GM12878 (cell line): ENCODE measurements around the gene MEN1. TPM values are rescaled to one million over a fixed set of nuclear protein-coding genes. Genes with fewer than 3 reads are reported as not detected.

Experiments
- ATAC-seq: fragments of 200-7000 bp; cut with Tn5 transposase; 3 replicates; pipeline ENCODE4 v1.9.1; 2020; ENCODE audit warnings: mild to moderate bottlenecking, moderate library complexity
- BruUV-seq: library from RNA; stranded (reverse); fragments of 400-500 nt; replicated peaks from 2 replicates; lab custom pipeline; 2021; lab: Mats Ljungman, UMichigan
- CTCF ChIA-PET: fragments of 300-600 bp; sonication (Branson Sonifier 250); formaldehyde crosslinking; extraction: SDS; loops from one replicate; lab custom pipeline; 2021; ENCODE audit warnings: inconsistent platforms; lab: Yijun Ruan, JAX
- POLR2A ChIA-PET: fragments of 350-600 bp; formaldehyde crosslinking; extraction: SDS; loops from one replicate; lab custom pipeline; 2021; ENCODE audit warnings: inconsistent platforms; lab: Charles Lee
- RAD21 ChIA-PET: fragments of 300-600 bp; sonication (Branson Sonifier 250); formaldehyde crosslinking; loops from one replicate; lab custom pipeline; 2023; ENCODE audit warnings: antibody characterized with exemption; ENCODE audit not compliant: unreplicated experiment; lab: Charles Lee
- SMC1A ChIA-PET: fragments of 300-600 bp; sonication (Branson Sonifier 250); formaldehyde crosslinking; loops from one replicate; lab custom pipeline; 2023; ENCODE audit not compliant: unreplicated experiment, uncharacterized antibody; lab: Charles Lee
- DNase-seq: peaks from one replicate; pipeline ENCODE4 v3.0.0-alpha.2; 2011; ENCODE audit warnings: low read depth, low spot score
- FAIRE-seq: peaks from 3 replicates; lab custom pipeline; 2011; peaks lifted over from hg19 to GRCh38; lab: Jason Lieb, UNC
- H2AFZ ChIP-seq: 2 replicates; pipeline ENCODE4 v1.6.0; 2011; ENCODE audit warnings: low read depth, low read length, control low read depth; ENCODE audit not compliant: control insufficient read depth
- H3K27ac ChIP-seq: 2 replicates; pipeline ENCODE4 v1.5.1; 2011; ENCODE audit warnings: control low read depth; ENCODE audit not compliant: control insufficient read depth, insufficient read depth
- H3K27me3 ChIP-seq, 2 experiments: replicated peaks in 1 of 2; 2 replicates each; pipeline versions ENCODE4 v1.6.0 to v1.6.1; 2011; ENCODE audit warnings: low read length in 1 of 2; ENCODE audit not compliant: control insufficient read depth in 2 of 2, insufficient read depth in 2 of 2
- H3K36me3 ChIP-seq, 2 experiments: 2 replicates each; pipeline ENCODE4 v1.5.1; 2011; ENCODE audit warnings: low read length in 1 of 2; ENCODE audit not compliant: control insufficient read depth in 2 of 2, insufficient read depth in 2 of 2
- H3K4me1 ChIP-seq: 2 replicates; pipeline ENCODE4 v1.6.1; 2011; ENCODE audit warnings: mild to moderate bottlenecking, low read length, moderate library complexity, mixed read lengths; ENCODE audit not compliant: control insufficient read depth, insufficient read depth
- H3K4me2 ChIP-seq: 2 replicates; pipeline ENCODE4 v1.6.0; 2011; ENCODE audit warnings: control low read depth; ENCODE audit not compliant: control insufficient read depth, insufficient read depth
- H3K4me3 ChIP-seq: fragments of 200-600 bp; sonication (generic); 2 replicates; pipeline ENCODE4 v1.5.1; 2016
- H3K79me2 ChIP-seq: 2 replicates; pipeline ENCODE4 v1.6.0; 2011; ENCODE audit warnings: low read length; ENCODE audit not compliant: control insufficient read depth, insufficient read depth
- H3K9ac ChIP-seq: 2 replicates; pipeline ENCODE4 v1.8.0; 2011; ENCODE audit warnings: low read length, control low read depth, mixed read lengths; ENCODE audit not compliant: control insufficient read depth, insufficient read depth
- H3K9me3 ChIP-seq: replicated peaks from 3 replicates; pipeline ENCODE4 v1.5.1; 2011; ENCODE audit warnings: mild to moderate bottlenecking, low read length; ENCODE audit not compliant: control insufficient read depth, insufficient read depth
- H4K20me1 ChIP-seq: 2 replicates; pipeline ENCODE4 v1.6.0; 2011; ENCODE audit not compliant: control insufficient read depth, insufficient read depth
- BCL11A ChIP-seq: IDR thresholded peaks from 2 replicates; pipeline ENCODE4 v1.6.1; 2011; ENCODE audit warnings: low read depth, low read length
- BMI1 ChIP-seq: fragments of 450-650 bp; IDR thresholded peaks from 2 replicates; pipeline ENCODE4 v1.6.1; 2016; ENCODE audit warnings: mild to moderate bottlenecking, moderate library complexity, borderline replicate concordance
- CBFB ChIP-seq: IDR thresholded peaks from 2 replicates; pipeline ENCODE4 v1.6.1; 2016; ENCODE audit warnings: antibody characterized with exemption, low read depth
- MTA2 ChIP-seq: fragments of 450-650 bp; IDR thresholded peaks from 2 replicates; pipeline ENCODE4 v1.6.1; 2016; ENCODE audit warnings: low read depth, mild to moderate bottlenecking, moderate library complexity
- PML ChIP-seq: IDR thresholded peaks from 2 replicates; pipeline ENCODE4 v1.6.1; 2012; ENCODE audit warnings: low read length, inconsistent platforms
- POLR2A ChIP-seq: IDR thresholded peaks from 2 replicates; pipeline ENCODE4 v1.6.1; 2011; ENCODE audit warnings: low read depth, mild to moderate bottlenecking, low read length
- SMAD1 ChIP-seq: fragments of 450-650 bp; IDR thresholded peaks from 2 replicates; pipeline ENCODE4 v1.6.1; 2018; ENCODE audit warnings: mild to moderate bottlenecking, low read depth; ENCODE audit not compliant: partially characterized antibody
- SMAD5 ChIP-seq: IDR thresholded peaks from 2 replicates; pipeline ENCODE4 v1.6.1; 2016; ENCODE audit warnings: antibody characterized with exemption, low read depth
- SPI1 ChIP-seq: IDR thresholded peaks from 2 replicates; pipeline ENCODE4 v1.6.1; 2011; ENCODE audit warnings: low read depth, mild to moderate bottlenecking, low read length, moderate library complexity, borderline replicate concordance; ENCODE audit not compliant: insufficient read depth
- STAT1 ChIP-seq: fragments of 450-650 bp; conservative IDR thresholded peaks from 2 replicates; pipeline ENCODE4 v1.6.1; 2014; ENCODE audit warnings: antibody characterized with exemption, mild to moderate bottlenecking
- STAT3 ChIP-seq: IDR thresholded peaks from 2 replicates; pipeline ENCODE4 v1.6.1; 2011; ENCODE audit warnings: low read depth, low read length, improper control_type of control experiment
- ZBED1 ChIP-seq: IDR thresholded peaks from 2 replicates; pipeline ENCODE4 v1.6.1; 2016; ENCODE audit warnings: borderline replicate concordance
- ZNF24 ChIP-seq: fragments of 450-650 bp; IDR thresholded peaks from 2 replicates; pipeline ENCODE4 v1.6.1; 2017; ENCODE audit warnings: antibody characterized with exemption, mild to moderate bottlenecking
- WGBS: methylation state at CpG from one replicate; pipeline ENCODE4 v1.1.6; 2016; ENCODE audit warnings: low lambda C conversion rate; ENCODE audit not compliant: insufficient replicate concordance, insufficient coverage; ENCODE audit errors: missing lambda C conversion rate; 5-methylcytosine and 5-hydroxymethylcytosine counted together
- in situ Hi-C: fragments of 300-500 bp; cut with MboI; formaldehyde crosslinking; loops from 9 replicates; pipeline ENCODE4 v1.14.3; 2018; ENCODE audit warnings: mixed read lengths
- intact Hi-C: fragments of 100-400 bp; cut with micrococcal nuclease; formaldehyde crosslinking; loops from one replicate; pipeline ENCODE4 v1.14.2; 2022; ENCODE audit not compliant: unreplicated experiment
- polyA plus RNA-seq, 11 experiments: library from polyadenylated mRNA; depleted of rRNA in 4 of 11; unstranded in 6 of 11; stranded (reverse) in 5 of 11; fragments of >200 nt; fragmentation: Nextera tagmentation in 4 of 11; fragmentation: Illumina TruSeq in 1 of 11; extraction: Ambion mirVana in 4 of 11; extraction: Trizol in 1 of 11; gene quantifications; 1 replicate in 1 of 11; 2 replicates in 10 of 11; pipeline versions ENCODE4 v1.2.1 to v1.2.3, GENCODE V29; 2011 to 2016; ENCODE audit warnings: inconsistent platforms in 2 of 11, missing spikeins in 2 of 11, low read depth in 1 of 11
- total RNA-seq, 4 experiments: library from RNA; depleted of rRNA in 3 of 4; stranded (reverse); fragments of >200 nt in 3 of 4; fragmentation: Illumina TruSeq in 1 of 4; extraction: Trizol in 1 of 4; gene quantifications; 2 replicates each; pipeline versions ENCODE4 v1.2.1 to v1.2.3, GENCODE V29; 2013 to 2021

MEN1 gene
- total and polyA plus RNA-seq, 10 of the 15 experiments (the other 5 are each of a cell fraction or from before 2014, with no cell fraction given): 2.5 to 39.7 (median 20.7) TPM

DNA sequence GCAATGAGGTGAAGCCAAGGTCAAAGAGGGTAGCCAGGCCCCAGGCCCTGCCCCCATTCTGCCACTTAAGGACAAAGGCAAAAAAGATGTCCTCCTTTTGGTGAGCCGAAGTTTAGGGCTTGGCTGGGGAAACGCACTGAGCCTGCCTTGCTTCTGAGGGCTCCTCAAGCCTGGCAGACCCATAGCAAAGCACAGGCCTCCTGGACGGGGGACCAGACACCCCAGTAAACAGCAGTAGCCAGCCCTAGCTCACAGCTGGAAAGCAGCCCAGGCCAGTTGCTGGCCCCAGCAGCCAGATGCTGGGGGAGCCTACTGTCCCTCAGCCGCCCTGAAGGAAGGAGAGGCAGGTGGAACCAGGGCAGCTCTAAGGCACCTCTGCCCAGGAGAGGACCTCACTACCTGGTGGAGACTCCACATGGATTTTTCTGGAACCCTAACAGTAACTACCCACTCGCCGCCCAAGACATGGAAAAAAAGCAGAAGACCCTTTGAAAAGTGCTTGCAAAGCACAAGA lies 46.8 kb downstream of the MEN1 start (continued):
- TF ChIP-seq STAT3 (no peak), BMI1 (no peak), ZNF24 (no peak), STAT1 (no peak), PML (peak; percentile 30; the same call in 1 of the 2 replicates)

DNA sequence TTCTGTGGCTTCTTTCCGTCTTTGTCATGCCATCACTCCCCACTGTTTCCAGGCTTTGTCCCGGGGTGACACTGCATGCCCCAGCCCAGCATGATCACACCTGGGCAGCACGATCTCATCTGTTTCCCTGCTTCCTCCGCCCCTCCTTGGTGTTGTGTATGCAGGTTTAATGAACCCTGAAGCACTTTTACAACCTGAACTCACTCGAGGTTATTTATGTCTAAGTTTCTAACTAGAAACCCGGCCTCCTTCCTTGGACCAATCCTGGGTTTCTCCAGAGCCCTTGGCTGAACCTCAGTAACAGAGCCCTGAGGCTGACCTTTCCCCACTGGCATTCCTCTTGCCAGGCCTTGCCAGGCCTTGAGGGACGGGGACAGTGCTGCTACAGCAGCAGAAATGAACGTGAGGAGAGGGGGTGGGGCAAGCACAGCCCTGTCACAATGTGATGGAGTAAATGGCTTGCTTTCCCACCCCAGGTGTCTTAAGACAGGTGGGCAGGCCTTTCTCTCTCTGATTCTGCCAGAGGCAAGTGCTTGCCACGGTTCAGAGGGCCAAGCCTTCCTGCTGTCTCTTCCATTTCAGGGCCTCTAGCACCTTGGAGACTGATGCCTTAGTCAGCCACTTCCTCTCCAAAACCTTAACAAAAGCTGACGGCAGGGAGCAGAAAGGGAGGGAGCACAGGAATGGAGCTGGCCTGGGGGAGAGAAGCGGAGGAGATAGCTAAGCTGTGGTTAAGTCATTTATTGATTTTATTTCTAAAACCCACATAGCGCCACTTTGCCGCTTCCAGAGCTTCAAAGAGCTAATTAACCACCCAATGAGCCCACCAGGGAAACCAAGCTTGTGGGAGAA lies 47.5 kb downstream of the MEN1 start:
- no TSS peak for BruUV-seq
- Histone ChIP-seq H3K4me3 (no peak overlapping the region), H4K20me1 (peaks cover 19% of the 10 kb centered on the region), H3K27me3 (no peaks in the 10 kb centered on the region), H3K36me3 (peaks cover 24 to 30% of the 10 kb centered on the region in 2 experiments), H3K27ac (no peak overlapping the region), H3K9ac (no peak overlapping the region), H3K4me2 (no peak overlapping the region), H3K9me3 (no peaks in the 10 kb centered on the region), H2AFZ (no peak overlapping the region), H3K4me1 (peaks cover 17% of the 10 kb centered on the region), H3K79me2 (peaks cover 2% of the 10 kb centered on the region; the same call in 1 of the 2 replicates)
- FAIRE-seq: peak; percentile 52
- ATAC-seq: peak; percentile 14
- in situ Hi-C loops: no loop called here
- intact Hi-C loops: no loop called here
- ChIA-PET SMC1A (interaction anchor here (1.0 to 2.9 kb wide), 6 partner anchors 9 to 74 kb away, joined by 3 to 18 read pairs (median 4); partner anchors contain the start of gene RASGRP2), CTCF (interaction anchor here (0.9 to 2.5 kb wide), 9 partner anchors 9 to 445 kb away, joined by 3 to 16 read pairs (median 4); partner anchors contain the start of genes PRDX5, RASGRP2, SF1 and TRMT112), POLR2A (interaction anchor here (1.0 to 1.6 kb wide), 5 partner anchors 8 to 23 kb away, joined by 3 to 6 read pairs (median 3); partner anchors contain the start of gene SF1), RAD21 (interaction anchor here (1.0 to 1.4 kb wide), 2 partner anchors 10 to 19 kb away, joined by 4 to 5 read pairs; partner anchors contain the start of gene RASGRP2)
- DNase-seq: no peak
- 26% methylated on average over 13 of the region's 13 CpGs for WGBS
- 0 out of 2 replicates have a peak, but pooled peaks have one; percentile 14 for TF ChIP-seq MTA2
- TF ChIP-seq SMAD1: no peak
- 0 out of 2 replicates have a peak, but pooled peaks have one; percentile 11 for TF ChIP-seq SMAD5
- TF ChIP-seq BCL11A: 0 out of 2 replicates have a peak, but pooled peaks have one; percentile 7
- peak; percentile 17; the same call in 1 of the 2 replicates for TF ChIP-seq PML
- TF ChIP-seq POLR2A: peak; percentile 85
- peak; percentile 41; the same call in 1 of the 2 replicates for TF ChIP-seq SPI1
- 0 out of 2 replicates have a peak, but pooled peaks have one; percentile 22 for TF ChIP-seq ZBED1
- no peak for TF ChIP-seq CBFB
